NCI-H524 (cell line): Measurements from ENCODE around the gene DRICH1.
A peak's percentile ranks its signal among the peaks of the same experiment; 100 is the strongest.
"Not testable (repeated sequence)": the region's sequence is repeated elsewhere in the genome, so short reads cannot be mapped to it uniquely, and the experiment has no call there.

Source experiments
- DNase-seq, 2 experiments: peaks; one replicate each; lab custom pipeline; 2025; lab: John Stamatoyannopoulos, UW

Gene DRICH1

DNA sequence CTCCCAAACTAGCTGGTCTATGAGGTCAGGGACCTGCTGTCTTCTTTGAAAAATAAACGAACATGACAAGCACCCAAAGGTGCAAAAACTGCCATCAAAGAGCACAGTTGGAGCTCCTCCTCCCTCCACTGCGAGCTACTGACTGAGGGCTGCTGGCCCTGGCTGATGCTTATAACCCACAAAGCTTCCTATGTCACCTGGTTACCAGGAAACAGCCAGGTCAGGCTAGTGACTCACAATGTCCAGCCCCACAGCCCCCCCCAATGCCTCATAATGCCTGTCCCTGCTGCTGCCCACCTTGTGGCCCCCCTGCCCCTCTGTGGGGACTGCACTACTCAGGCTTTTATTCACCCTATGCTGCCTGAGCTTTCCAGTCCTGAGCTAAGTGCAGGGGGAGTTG lies at the start of gene DRICH1:
Gene DRICH1 (minus strand): TSS at position 144 of the 400 bp plus-strand sequence. CDS start 298 bp downstream, outside the sequence.
- no peak for DNase-seq

GRCh38 chr22:23681026-23681809 lies 49.1 kb upstream of the DRICH1 start:
- DNase-seq: no peak

- peak; percentile 84 to 91 for DNase-seq
Measured at GRCh38 chr22:23678133-23678532, 46.0 kb upstream of the DRICH1 start.

GRCh38 chr22:23677701-23677995 lies 45.5 kb upstream of the DRICH1 start:
- DNase-seq: peak; percentile 69 to 89

DNA sequence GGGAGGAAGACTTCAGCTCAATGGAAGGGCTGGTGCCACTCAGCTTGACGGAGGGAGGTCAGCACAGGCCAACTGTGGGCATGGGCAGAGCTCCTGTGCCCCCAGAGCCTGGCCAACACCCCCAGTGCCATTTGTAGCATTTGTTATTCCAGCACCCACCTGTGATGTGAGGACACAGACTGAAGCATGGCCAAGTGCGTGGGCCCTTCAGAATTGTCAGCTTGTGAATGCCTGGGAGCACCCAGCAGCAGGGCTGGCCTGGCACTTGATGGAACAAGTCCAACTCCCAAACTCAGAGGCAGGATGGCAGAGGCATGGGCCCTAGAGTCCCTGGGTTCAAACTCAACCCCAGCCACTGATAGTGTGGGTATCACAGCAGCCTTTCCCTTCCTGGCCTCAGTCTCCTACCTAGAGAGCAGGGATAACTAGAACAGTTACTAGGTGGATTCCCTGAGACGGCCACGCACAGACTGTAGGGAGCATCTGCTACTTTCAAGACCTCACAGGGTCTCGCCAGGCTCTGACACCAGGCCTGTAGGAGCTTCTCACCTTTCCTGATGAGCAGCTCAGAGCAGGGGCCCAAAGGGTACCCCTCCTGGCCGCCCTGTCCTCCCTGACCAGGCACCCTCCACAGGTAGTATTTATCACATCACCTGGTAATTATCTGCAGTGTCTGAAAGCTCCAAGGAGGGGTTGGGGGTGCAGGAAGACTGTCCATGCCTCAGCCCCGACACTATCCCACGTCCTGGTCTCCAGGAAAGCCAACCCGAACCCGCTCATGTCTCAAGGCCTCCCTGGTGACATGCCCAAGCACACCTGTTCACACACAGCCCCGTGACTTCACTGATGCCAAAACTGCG lies 45.0 kb upstream of the DRICH1 start:
- DNase-seq: not testable (repeated sequence)

DNA sequence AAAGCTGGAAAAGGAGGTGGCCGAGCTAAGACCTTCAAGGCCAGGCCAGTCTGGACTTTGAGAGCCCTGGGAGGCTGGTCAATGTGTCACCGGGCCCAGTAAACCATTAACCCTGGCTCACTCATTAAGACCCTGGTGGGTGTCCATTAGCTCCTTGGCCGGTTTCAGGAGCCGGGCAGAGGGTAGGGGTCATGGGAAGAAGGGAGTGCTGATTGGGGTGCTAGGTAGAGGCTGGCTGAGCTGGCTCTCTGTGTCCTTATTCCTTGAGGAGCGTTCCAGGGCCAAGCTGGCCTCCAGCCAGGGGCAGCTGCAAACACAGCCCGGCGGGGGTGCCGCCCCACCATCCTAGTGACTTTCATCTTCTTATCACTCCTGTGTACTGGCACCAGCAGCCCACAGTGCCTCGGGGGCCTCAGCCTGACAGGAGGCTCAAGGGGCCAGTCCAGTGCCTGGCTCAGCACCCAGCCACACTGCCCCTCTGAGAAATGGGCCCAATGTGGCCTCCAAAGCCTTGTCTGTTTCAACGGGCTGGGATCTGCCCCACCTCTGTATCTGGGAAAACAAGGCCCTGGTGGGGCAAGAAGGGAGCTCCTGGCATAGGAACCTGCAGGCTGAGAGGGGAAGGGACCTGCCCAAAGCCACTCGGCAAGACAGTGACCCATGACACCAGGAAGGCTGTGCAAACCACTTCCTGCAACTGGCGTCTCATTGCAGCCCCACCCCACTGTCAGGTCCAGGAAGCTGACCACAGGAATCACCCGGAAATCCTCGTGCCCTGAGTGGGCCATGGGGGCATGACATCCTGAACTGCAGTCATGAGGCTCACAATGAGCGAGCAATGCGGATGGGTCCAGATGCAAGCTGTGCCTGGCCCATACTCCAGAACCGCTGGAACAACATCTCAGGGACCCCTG lies 43.6 kb upstream of the DRICH1 start:
- DNase-seq: no peak

- DNase-seq: not testable (repeated sequence)
Measured at GRCh38 chr22:23674886-23675501, 42.9 kb upstream of the DRICH1 start.

GRCh38 chr22:23673826-23674690 lies 41.9 kb upstream of the DRICH1 start:
- DNase-seq: no peak

GRCh38 chr22:23673050-23673620 lies 41.0 kb upstream of the DRICH1 start:
- no peak for DNase-seq

DNA sequence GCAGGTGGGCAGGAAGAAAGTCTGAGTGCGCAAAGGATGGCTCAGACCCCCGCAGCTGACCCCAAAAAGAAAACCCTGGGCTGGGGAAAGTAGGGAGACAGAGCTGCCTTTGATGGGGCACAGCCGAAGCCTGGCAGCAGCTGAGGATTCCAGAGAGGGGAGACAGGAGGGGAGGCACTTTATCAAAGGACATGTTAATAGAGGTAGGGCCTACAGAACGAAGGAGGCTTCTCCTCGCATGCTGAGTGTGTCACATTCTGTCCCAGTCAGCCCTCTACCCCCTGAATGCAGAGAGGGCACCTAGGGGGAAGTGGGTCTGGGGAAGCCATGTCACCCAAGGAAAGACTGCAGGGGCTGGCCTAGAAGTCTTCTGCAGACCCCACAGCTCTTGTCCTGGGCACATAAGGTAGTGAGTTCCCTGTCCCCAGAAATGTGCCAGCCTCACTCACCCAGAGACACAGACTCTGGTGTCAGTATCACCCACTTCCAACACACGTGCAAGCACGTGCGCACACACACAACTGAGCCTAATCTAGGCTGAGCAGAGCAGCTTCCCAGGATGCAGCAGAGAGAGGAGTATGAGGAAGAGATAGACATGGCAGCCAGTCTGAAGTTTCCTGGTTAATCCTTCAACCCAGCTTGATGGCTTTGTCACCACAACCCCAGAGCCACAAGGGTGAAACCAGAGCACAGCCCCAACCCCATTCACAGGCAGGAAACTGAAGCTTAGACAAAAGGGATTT lies 40.4 kb upstream of the DRICH1 start:
- not testable (repeated sequence) for DNase-seq

GRCh38 chr22:23671387-23671786 lies 39.3 kb upstream of the DRICH1 start:
- DNase-seq: not testable (repeated sequence)

- no peak for DNase-seq
Measured at GRCh38 chr22:23670378-23671295, 38.5 kb upstream of the DRICH1 start.

GRCh38 chr22:23660381-23660780 lies 28.3 kb upstream of the DRICH1 start:
- not testable (repeated sequence) for DNase-seq

GRCh38 chr22:23657727-23658126 lies 25.6 kb upstream of the DRICH1 start:
- no peak for DNase-seq

GRCh38 chr22:23655891-23656475 lies 23.9 kb upstream of the DRICH1 start:
- no peak for DNase-seq

GRCh38 chr22:23652711-23653110 lies 20.6 kb upstream of the DRICH1 start:
- no peak for DNase-seq

- DNase-seq: no peak
Measured at GRCh38 chr22:23652286-23652685, 20.2 kb upstream of the DRICH1 start.

GRCh38 chr22:23651676-23652075 lies 19.6 kb upstream of the DRICH1 start:
- DNase-seq: no peak
